Measurements from ENCODE around the gene ZNRF1. TPM values are rescaled to one million over a fixed set of nuclear protein-coding genes. Genes with fewer than 3 reads are reported as not detected.

ZNRF1 gene
- total and polyA plus RNA-seq, 2 of the 13 experiments (the other 11 are each of a cell fraction or from before 2014, with no cell fraction given): 43.9 to 58.7 TPM

GRCh38 chr16:74998481-74999218 is at the start of gene ZNRF1 (continued):
- TF ChIP-seq ZNF773 (CRISPR knock-in tag; IDR thresholded peaks at IDR 0.05; ENCODE audit: borderline replicate concordance) (no peak), ZNF432 (CRISPR knock-in tag; IDR thresholded peaks at IDR 0.05; ENCODE audit: borderline replicate concordance) (no peak), KAT8 (CRISPR knock-in tag; IDR thresholded peaks at IDR 0.05) (peak; percentile 22; the same call in 1 of the 2 replicates), ONECUT2 (CRISPR knock-in tag; IDR thresholded peaks at IDR 0.05) (no peak; the same call in 1 of the 2 replicates), ZNF121 (CRISPR knock-in tag; IDR thresholded peaks at IDR 0.05) (peak; percentile 9; the same call in 1 of the 2 replicates), POLR2AphosphoS5 (IDR thresholded peaks at IDR 0.05; ENCODE audit: low read depth, low read length) (peak; percentile 55), KDM1A (CRISPR knock-in tag; IDR thresholded peaks at IDR 0.05) (no peak), HNF1A (IDR thresholded peaks at IDR 0.05; ENCODE audit: low read depth) (no peak), HNF1A (CRISPR knock-in tag; IDR thresholded peaks at IDR 0.05; ENCODE audit: borderline replicate concordance) (peak; percentile 27; the same call in 1 of the 2 replicates), RBM39 (IDR thresholded peaks at IDR 0.05; ENCODE audit: low read depth, low read length, poor library complexity, severe bottlenecking) (no peak), HNF1B (CRISPR knock-in tag; IDR thresholded peaks at IDR 0.05) (no peak), ZNF83 (CRISPR knock-in tag; IDR thresholded peaks at IDR 0.05; ENCODE audit: borderline replicate concordance) (no peak), NR2F6 (IDR thresholded peaks at IDR 0.05) (peak; percentile 44; the same call in 1 of the 2 replicates), NR2F6 (CRISPR knock-in tag; IDR thresholded peaks at IDR 0.05) (peak; percentile 39), RBM22 (optimal IDR thresholded peaks at IDR 0.05; ENCODE audit: low read length) (no peak), ZNF138 (CRISPR knock-in tag; IDR thresholded peaks at IDR 0.05; ENCODE audit: low read depth) (no peak), MBD4 (IDR thresholded peaks at IDR 0.05; ENCODE audit: borderline replicate concordance, low read length) (no peak), STAT6 (CRISPR knock-in tag; IDR thresholded peaks at IDR 0.05; ENCODE audit: borderline replicate concordance) (no peak), ZNF335 (CRISPR knock-in tag; IDR thresholded peaks at IDR 0.05) (0 out of 2 replicates have a peak, but pooled peaks have one; percentile 40), KMT2A (CRISPR knock-in tag; IDR thresholded peaks at IDR 0.05) (0 out of 2 replicates have a peak, but pooled peaks have one; percentile 34), LCORL (IDR thresholded peaks at IDR 0.05) (no peak), LCORL (CRISPR knock-in tag; IDR thresholded peaks at IDR 0.05) (peak; percentile 72), NBN (conservative IDR thresholded peaks at IDR 0.05) (no peak)

Measured in HepG2 (cell line).